ENCODE results near the gene EFTUD2. TPM values are rescaled to one million over a fixed set of nuclear protein-coding genes. Genes with fewer than 3 reads are reported as not detected.
A peak's percentile ranks its signal among the peaks of the same experiment; 100 is the strongest.

The EFTUD2 gene
- total and polyA plus RNA-seq, 7 experiments from 2014 or later = 53.1 to 157 (median 106) TPM

DNA sequence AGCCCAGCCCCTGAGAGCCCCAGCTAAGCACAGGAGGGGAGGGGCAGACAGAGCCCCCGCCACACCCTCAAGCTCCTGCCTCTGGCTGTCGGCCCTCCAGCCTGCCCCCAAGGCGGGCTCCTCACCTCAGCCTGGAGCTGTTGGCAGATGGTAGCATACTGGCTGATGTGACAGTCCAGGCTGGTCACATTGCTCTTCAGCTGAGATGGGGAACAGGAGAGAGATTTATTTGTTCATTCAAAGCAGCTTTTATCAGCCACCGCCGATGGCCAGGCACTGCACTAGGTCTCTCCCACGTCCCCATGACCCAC, 33.5 kb upstream of the EFTUD2 start:
- Mint-ChIP-seq H3K9me3 (no peaks in the 10 kb centered on the region), H3K27me3 (no peaks in the 10 kb centered on the region), H3K4me3 (no peak overlapping the region), H3K4me1 (peaks cover 0 to 4% (median 0%) of the 10 kb centered on the region in 7 donors), H3K27ac (no peak overlapping the region), H3K36me3 (peaks cover 0 to 15% (median 0%) of the 10 kb centered on the region in 5 donors)
- H3K4me3 ChIP-seq (ENCODE audit: low read length) = no peak overlapping the region
- POLR2A ChIA-PET = no interaction called here
- DNase-seq (no peak), ATAC-seq (no peak)
- H3K4me1 ChIP-seq (ENCODE audit: control insufficient read depth in 2 of 2, insufficient read depth in 2 of 2, low read length in 2 of 2) = no peaks in the 10 kb centered on the region
- CTCF ChIA-PET = interaction anchor here (0.6 kb wide), 1 partner anchor 94 kb away, joined by 3 read pairs; no protein-coding TSS in a partner anchor
- intact Hi-C loops (cut with micrococcal nuclease) = no loop called here
- H3K27ac ChIP-seq (ENCODE audit: low read depth, low read length) = no peak overlapping the region
- H3K36me3 ChIP-seq (ENCODE audit: control insufficient read depth in 2 of 3, insufficient read depth in 3 of 3, low read length in 3 of 3) = no peaks in the 10 kb centered on the region
- H3K9me3 ChIP-seq (ENCODE audit: control insufficient read depth in 2 of 3, low read length in 3 of 3) = no peaks in the 10 kb centered on the region
- no peaks in the 10 kb centered on the region for H3K27me3 ChIP-seq (ENCODE audit: control insufficient read depth in 2 of 2, insufficient read depth in 2 of 2, low read length in 2 of 2)

DNA sequence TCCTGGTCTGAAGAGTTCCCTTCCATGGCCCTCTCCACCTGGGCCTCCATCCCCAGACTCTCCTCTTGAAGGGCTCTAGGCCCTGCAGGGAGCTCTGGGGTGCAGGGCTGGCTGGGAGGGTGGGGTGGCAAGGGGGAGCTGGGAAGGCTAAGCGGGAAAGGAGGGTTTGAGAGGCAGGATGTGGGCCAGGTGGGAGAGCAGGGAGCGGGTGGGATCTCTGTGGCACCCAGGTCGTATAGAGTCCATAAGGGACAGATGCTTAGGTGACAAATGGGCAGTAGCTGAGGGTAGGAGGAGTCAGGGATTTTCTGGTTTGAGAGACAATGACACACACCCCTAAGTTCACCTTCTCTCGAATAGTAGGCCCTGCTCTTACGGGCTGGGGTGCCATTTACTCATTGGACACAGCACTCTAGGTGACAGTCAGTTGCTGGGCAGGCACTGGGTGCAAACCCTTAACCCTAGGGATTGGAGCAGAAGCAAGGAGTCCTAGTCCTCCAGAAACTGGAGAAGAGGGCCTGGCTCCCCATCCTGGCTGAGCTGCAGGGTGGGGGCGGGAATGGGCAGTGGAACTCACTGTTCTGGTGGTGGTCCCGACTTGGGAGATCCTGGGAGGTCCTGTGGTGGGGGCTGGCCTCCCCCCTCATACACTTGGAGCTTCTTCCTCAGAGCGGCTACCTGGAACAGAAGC, 33.0 kb upstream of the EFTUD2 start:
- no peaks in the 10 kb centered on the region for H3K9me3 Mint-ChIP-seq
- H3K27me3 ChIP-seq (ENCODE audit: control insufficient read depth in 2 of 2, insufficient read depth in 2 of 2, low read length in 2 of 2) = no peaks in the 10 kb centered on the region
- H3K27me3 Mint-ChIP-seq = no peaks in the 10 kb centered on the region
- no peak for ATAC-seq
- H3K4me1 ChIP-seq (ENCODE audit: control insufficient read depth in 2 of 2, insufficient read depth in 2 of 2, low read length in 2 of 2) = no peaks in the 10 kb centered on the region
- no peak overlapping the region for H3K4me3 ChIP-seq (ENCODE audit: low read length)
- no peak overlapping the region for H3K27ac Mint-ChIP-seq
- H3K27ac ChIP-seq (ENCODE audit: low read depth, low read length) = no peak overlapping the region
- CTCF ChIA-PET = no interaction called here
- no peaks in the 10 kb centered on the region for H3K36me3 ChIP-seq (ENCODE audit: control insufficient read depth in 2 of 3, insufficient read depth in 3 of 3, low read length in 3 of 3)
- no peak for DNase-seq
- H3K4me3 Mint-ChIP-seq = no peak overlapping the region
- intact Hi-C loops (cut with micrococcal nuclease) = no loop called here
- POLR2A ChIA-PET = interaction anchor here (1.0 kb wide), 1 partner anchor 33 kb away, joined by 3 read pairs; the partner anchor contains the start of gene EFTUD2
- no peaks in the 10 kb centered on the region for H3K9me3 ChIP-seq (ENCODE audit: control insufficient read depth in 2 of 3, low read length in 3 of 3)
- H3K4me1 Mint-ChIP-seq = peaks cover 0 to 2% (median 0%) of the 10 kb centered on the region in 7 donors
- peaks cover 0 to 15% (median 0%) of the 10 kb centered on the region in 5 donors for H3K36me3 Mint-ChIP-seq

DNA sequence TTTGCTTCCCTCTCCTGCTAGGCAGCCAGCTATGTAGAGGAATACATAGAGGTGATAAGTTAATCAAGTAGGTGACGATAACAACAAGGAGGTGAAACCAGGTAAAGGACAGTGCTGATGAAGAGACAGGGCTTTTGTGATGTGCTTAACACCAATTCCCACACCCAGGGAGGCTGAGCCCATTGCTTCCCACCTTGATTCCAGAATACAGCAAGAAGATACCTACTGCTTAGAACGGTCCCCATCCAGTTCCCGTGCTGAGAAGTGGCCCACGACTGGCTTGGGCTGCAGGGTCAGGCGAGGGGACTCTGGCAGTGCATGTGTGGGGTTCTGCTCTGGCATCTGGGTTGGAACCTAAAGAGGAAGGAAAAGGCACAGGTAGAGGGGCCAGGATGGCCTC, 32.1 kb upstream of the EFTUD2 start:
- Mint-ChIP-seq H3K9me3 (no peaks in the 10 kb centered on the region), H3K27me3 (no peaks in the 10 kb centered on the region), H3K36me3 (peaks cover 0 to 16% (median 0%) of the 10 kb centered on the region in 5 donors), H3K27ac (peak overlapping the region in 1 of 9 donors; percentile 54), H3K4me1 (peaks cover 0 to 2% (median 0%) of the 10 kb centered on the region in 7 donors), H3K4me3 (no peak overlapping the region)
- DNase-seq (no peak), ATAC-seq (no peak)
- ChIA-PET POLR2A (interaction anchor here (1.0 kb wide), 1 partner anchor 33 kb away, joined by 3 read pairs; the partner anchor contains the start of gene EFTUD2), CTCF (interaction anchor here (1.6 kb wide), 1 partner anchor 11 kb away, joined by 5 read pairs; no protein-coding TSS in a partner anchor)
- Histone ChIP-seq H3K27ac (ENCODE audit: low read depth, low read length) (no peak overlapping the region), H3K4me3 (ENCODE audit: low read length) (no peak overlapping the region), H3K4me1 (ENCODE audit: control insufficient read depth in 2 of 2, insufficient read depth in 2 of 2, low read length in 2 of 2) (no peaks in the 10 kb centered on the region), H3K27me3 (ENCODE audit: control insufficient read depth in 2 of 2, insufficient read depth in 2 of 2, low read length in 2 of 2) (no peaks in the 10 kb centered on the region), H3K36me3 (ENCODE audit: control insufficient read depth in 2 of 3, insufficient read depth in 3 of 3, low read length in 3 of 3) (no peaks in the 10 kb centered on the region), H3K9me3 (ENCODE audit: control insufficient read depth in 2 of 3, low read length in 3 of 3) (no peaks in the 10 kb centered on the region)
- intact Hi-C loops (cut with micrococcal nuclease) = no loop called here

DNA sequence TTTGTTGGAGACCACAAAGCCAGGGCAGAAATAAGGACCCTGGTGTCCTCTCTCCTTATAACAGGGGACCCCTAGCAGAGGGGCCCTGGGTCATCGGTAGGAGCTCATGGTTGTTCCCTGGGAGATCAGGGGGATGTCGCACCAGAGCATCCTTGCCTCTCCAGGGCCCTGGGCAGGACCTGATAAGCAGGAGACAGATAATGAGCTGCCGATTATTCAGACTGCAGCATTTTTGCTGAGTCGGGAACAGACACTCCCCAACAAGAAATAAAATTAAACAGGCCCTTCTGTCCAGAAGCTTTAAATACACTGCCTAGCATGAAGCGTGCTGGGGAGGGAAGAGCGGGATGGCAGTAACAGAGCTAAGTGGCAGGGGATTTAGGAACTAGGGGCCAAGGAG, 31.4 kb upstream of the EFTUD2 start:
- intact Hi-C loops (cut with micrococcal nuclease) = no loop called here
- H3K36me3 Mint-ChIP-seq = peaks cover 0 to 15% (median 0%) of the 10 kb centered on the region in 5 donors
- H3K27ac Mint-ChIP-seq = no peak overlapping the region
- no peak overlapping the region for H3K4me3 ChIP-seq (ENCODE audit: low read length)
- H3K27ac ChIP-seq (ENCODE audit: low read depth, low read length) = no peak overlapping the region
- no peaks in the 10 kb centered on the region for H3K4me1 ChIP-seq (ENCODE audit: control insufficient read depth in 2 of 2, insufficient read depth in 2 of 2, low read length in 2 of 2)
- CTCF ChIA-PET = interaction anchor here (1.6 kb wide), 1 partner anchor 10 kb away, joined by 5 read pairs; no protein-coding TSS in a partner anchor
- no peaks in the 10 kb centered on the region for H3K36me3 ChIP-seq (ENCODE audit: control insufficient read depth in 2 of 3, insufficient read depth in 3 of 3, low read length in 3 of 3)
- ATAC-seq = no peak
- DNase-seq = no peak
- H3K27me3 Mint-ChIP-seq = no peaks in the 10 kb centered on the region
- H3K9me3 ChIP-seq (ENCODE audit: control insufficient read depth in 2 of 3, low read length in 3 of 3) = no peaks in the 10 kb centered on the region
- H3K27me3 ChIP-seq (ENCODE audit: control insufficient read depth in 2 of 2, insufficient read depth in 2 of 2, low read length in 2 of 2) = no peaks in the 10 kb centered on the region
- H3K4me3 Mint-ChIP-seq = no peak overlapping the region
- no peaks in the 10 kb centered on the region for H3K9me3 Mint-ChIP-seq
- H3K4me1 Mint-ChIP-seq = peaks cover 0 to 2% (median 0%) of the 10 kb centered on the region in 7 donors
- POLR2A ChIA-PET = no interaction called here

DNA sequence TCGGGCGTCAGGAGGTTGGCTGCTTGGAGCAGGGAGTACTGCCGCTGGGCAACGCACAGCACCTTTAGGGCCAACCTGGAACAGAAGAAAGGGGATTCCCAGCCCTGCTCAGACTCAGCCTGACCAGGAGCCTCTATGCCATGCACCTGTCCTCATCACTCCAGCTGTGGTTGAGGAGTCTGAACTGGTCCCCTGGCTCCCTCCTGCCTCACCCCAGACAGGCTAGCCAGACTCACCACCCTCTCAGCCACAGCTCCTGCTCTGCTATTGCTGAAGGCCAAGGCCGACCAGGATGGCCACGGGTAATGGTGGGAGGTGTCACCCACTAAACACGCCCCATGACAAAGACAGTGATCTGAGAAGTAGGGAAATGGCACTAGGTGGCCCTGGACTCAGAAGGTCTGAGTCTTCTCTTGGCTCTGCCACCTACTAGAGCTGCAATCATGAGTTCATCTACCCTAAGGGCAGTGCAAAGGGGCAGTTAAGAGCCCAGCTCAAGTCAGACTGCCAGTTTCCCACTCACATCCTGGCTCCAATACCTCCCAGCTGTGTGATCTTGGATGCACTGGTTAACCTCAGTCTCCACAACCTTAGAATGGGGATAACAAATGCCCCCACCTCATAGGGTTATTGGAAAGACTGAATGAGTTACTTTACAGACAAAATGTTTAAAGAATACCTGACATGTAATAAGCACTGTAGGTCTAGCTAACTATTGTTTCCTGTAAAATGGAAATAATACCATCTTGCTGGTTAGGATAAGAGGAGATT, 29.9 kb upstream of the EFTUD2 start:
- H3K27ac Mint-ChIP-seq = no peak overlapping the region
- Histone ChIP-seq H3K4me1 (ENCODE audit: control insufficient read depth in 2 of 2, insufficient read depth in 2 of 2, low read length in 2 of 2) (no peaks in the 10 kb centered on the region), H3K27me3 (ENCODE audit: control insufficient read depth in 2 of 2, insufficient read depth in 2 of 2, low read length in 2 of 2) (no peaks in the 10 kb centered on the region), H3K36me3 (ENCODE audit: control insufficient read depth in 2 of 3, insufficient read depth in 3 of 3, low read length in 3 of 3) (no peaks in the 10 kb centered on the region), H3K4me3 (ENCODE audit: low read length) (no peak overlapping the region), H3K9me3 (ENCODE audit: control insufficient read depth in 2 of 3, low read length in 3 of 3) (no peaks in the 10 kb centered on the region), H3K27ac (ENCODE audit: low read depth, low read length) (no peak overlapping the region)
- intact Hi-C loops (cut with micrococcal nuclease) = no loop called here
- ChIA-PET POLR2A (no interaction called here), CTCF (no interaction called here)
- no peaks in the 10 kb centered on the region for H3K4me1 Mint-ChIP-seq
- H3K4me3 Mint-ChIP-seq = no peak overlapping the region
- H3K9me3 Mint-ChIP-seq = no peaks in the 10 kb centered on the region
- H3K27me3 Mint-ChIP-seq = no peaks in the 10 kb centered on the region
- ATAC-seq (no peak), DNase-seq (no peak)
- peaks cover 0 to 14% (median 0%) of the 10 kb centered on the region in 5 donors for H3K36me3 Mint-ChIP-seq

DNA sequence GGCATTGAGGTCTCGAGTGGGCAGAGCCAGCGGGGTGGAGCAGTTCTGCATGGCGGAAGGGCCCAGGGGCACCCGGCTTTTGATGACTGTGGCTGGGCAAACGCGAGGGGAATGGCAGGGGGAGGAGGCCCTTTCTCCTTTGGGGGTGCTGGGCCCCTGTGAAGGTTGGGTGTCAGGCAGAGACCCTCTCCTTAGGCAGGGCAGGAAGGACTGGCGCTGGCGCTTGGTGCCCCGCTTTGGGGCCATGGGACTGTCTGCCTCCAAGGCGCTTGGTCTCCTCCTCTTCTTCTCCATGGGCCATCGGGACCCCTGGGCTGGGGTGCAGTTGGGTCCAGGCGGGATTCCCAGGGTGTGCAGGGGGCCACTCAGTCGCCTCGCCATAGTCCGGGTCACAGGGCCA, 28.9 kb upstream of the EFTUD2 start:
- Mint-ChIP-seq H3K27ac (no peak overlapping the region), H3K4me3 (no peak overlapping the region), H3K36me3 (peaks cover 0 to 14% (median 0%) of the 10 kb centered on the region in 5 donors), H3K27me3 (no peaks in the 10 kb centered on the region), H3K9me3 (no peaks in the 10 kb centered on the region), H3K4me1 (no peaks in the 10 kb centered on the region)
- POLR2A ChIA-PET = no interaction called here
- H3K27ac ChIP-seq (ENCODE audit: low read depth, low read length) = no peak overlapping the region
- H3K27me3 ChIP-seq (ENCODE audit: control insufficient read depth in 2 of 2, insufficient read depth in 2 of 2, low read length in 2 of 2) = no peaks in the 10 kb centered on the region
- ATAC-seq (no peak), DNase-seq (no peak)
- H3K4me1 ChIP-seq (ENCODE audit: control insufficient read depth in 2 of 2, insufficient read depth in 2 of 2, low read length in 2 of 2) = no peaks in the 10 kb centered on the region
- no peak overlapping the region for H3K4me3 ChIP-seq (ENCODE audit: low read length)
- CTCF ChIA-PET = interaction anchor here (0.7 kb wide), 1 partner anchor 602 kb away, joined by 4 read pairs; no protein-coding TSS in a partner anchor
- intact Hi-C loops (cut with micrococcal nuclease) = no loop called here
- no peaks in the 10 kb centered on the region for H3K9me3 ChIP-seq (ENCODE audit: control insufficient read depth in 2 of 3, low read length in 3 of 3)
- H3K36me3 ChIP-seq (ENCODE audit: control insufficient read depth in 2 of 3, insufficient read depth in 3 of 3, low read length in 3 of 3) = no peaks in the 10 kb centered on the region

Measured in naive thymus-derived CD4-positive, alpha-beta T cell (primary cell).